Osteocyte (in vitro differentiated cells): ENCODE data around the gene ACTL7B. TPM values are rescaled to one million over a fixed set of nuclear protein-coding genes. Genes with fewer than 3 reads are reported as not detected.

Experiments used
- DNase-seq: peaks from one replicate; pipeline ENCODE4 v3.0.0; 2021; ENCODE audit warnings: mixed read lengths; ENCODE audit not compliant: unreplicated experiment; ENCODE audit errors: extremely low spot score
- H3K27ac Mint-ChIP-seq: one replicate; pipeline ENCODE4 v1.8.0; 2021; ENCODE audit warnings: mild to moderate bottlenecking, mixed read lengths; ENCODE audit not compliant: unreplicated experiment
- H3K27me3 Mint-ChIP-seq: one replicate; pipeline ENCODE4 v1.8.0; 2021; ENCODE audit warnings: mixed read lengths; ENCODE audit not compliant: unreplicated experiment
- H3K36me3 Mint-ChIP-seq: one replicate; pipeline ENCODE4 v1.8.0; 2021; ENCODE audit warnings: mixed read lengths; ENCODE audit not compliant: unreplicated experiment
- H3K4me1 Mint-ChIP-seq: one replicate; pipeline ENCODE4 v1.8.0; 2021; ENCODE audit warnings: mixed read lengths; ENCODE audit not compliant: unreplicated experiment
- H3K4me3 Mint-ChIP-seq: one replicate; pipeline ENCODE4 v1.8.0; 2021; ENCODE audit warnings: mild to moderate bottlenecking, moderate library complexity, mixed read lengths; ENCODE audit not compliant: unreplicated experiment
- H3K9me3 Mint-ChIP-seq: one replicate; pipeline ENCODE4 v1.8.0; 2021; ENCODE audit warnings: mixed read lengths; ENCODE audit not compliant: unreplicated experiment
- CTCF ChIP-seq: fragments of 200-600 bp; sonication (generic); IDR thresholded peaks from 2 replicates; pipeline ENCODE4 v1.5.0; 2021; ENCODE audit warnings: antibody characterized with exemption, mild to moderate bottlenecking, moderate library complexity
- total RNA-seq: library from RNA; stranded (reverse); gene quantifications from 2 replicates; pipeline ENCODE4 v1.2.1, GENCODE V29; 2021

The ACTL7B gene
- total RNA-seq, 1 donor from 2014 or later = not detected

DNA sequence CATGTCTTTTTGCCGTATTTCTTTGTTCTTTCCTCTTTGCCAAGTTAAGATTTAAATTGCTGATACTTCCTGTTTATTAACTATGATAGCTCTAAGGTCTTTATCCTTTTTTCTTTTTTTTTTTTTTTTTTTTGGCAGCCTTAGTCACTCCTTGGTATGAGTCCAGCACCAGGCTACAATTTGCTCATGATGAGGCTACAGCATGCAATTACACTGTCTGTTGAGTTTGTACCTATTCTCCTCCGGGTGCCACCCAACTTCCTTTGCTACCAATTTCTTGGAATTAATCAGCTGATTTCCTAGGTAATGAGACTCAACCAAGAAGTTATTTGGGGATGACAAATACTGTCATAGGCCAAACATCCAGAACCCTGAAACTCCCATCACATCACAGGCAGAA lies 25.5 kb downstream of the ACTL7B start:
- Mint-ChIP-seq H3K9me3 (no peaks in the 10 kb centered on the region), H3K27ac (no peak overlapping the region), H3K27me3 (peaks cover 26% of the 10 kb centered on the region), H3K36me3 (no peaks in the 10 kb centered on the region), H3K4me1 (peaks cover 8% of the 10 kb centered on the region), H3K4me3 (no peak overlapping the region)
- TF ChIP-seq CTCF = no peak
- DNase-seq = no peak

DNA sequence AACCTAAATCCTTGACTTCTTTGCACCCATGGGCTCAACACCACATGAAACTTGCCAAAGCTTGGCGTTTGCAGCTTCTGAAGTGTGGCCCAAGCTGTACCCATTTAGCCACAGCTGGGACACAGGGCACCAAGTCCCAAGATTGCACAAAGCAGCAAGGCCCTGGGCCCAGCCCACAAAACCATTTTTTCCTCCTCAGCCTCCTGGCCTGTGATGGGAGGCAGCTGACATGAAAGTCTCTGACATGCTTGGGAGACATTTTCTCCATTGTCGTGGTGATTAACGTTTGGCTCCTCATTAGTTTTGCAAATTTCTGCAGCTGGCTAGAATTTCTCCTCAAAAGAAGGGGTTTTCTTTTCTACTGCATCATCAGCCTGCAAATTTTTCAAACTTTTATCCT lies 32.0 kb downstream of the ACTL7B start:
- H3K27ac Mint-ChIP-seq = no peak overlapping the region
- no peak for TF ChIP-seq CTCF
- no peak overlapping the region for H3K4me3 Mint-ChIP-seq
- peaks cover 7% of the 10 kb centered on the region for H3K9me3 Mint-ChIP-seq
- no peak for DNase-seq
- H3K36me3 Mint-ChIP-seq = peaks cover 5% of the 10 kb centered on the region
- no peaks in the 10 kb centered on the region for H3K4me1 Mint-ChIP-seq
- peaks cover 45% of the 10 kb centered on the region for H3K27me3 Mint-ChIP-seq

DNA sequence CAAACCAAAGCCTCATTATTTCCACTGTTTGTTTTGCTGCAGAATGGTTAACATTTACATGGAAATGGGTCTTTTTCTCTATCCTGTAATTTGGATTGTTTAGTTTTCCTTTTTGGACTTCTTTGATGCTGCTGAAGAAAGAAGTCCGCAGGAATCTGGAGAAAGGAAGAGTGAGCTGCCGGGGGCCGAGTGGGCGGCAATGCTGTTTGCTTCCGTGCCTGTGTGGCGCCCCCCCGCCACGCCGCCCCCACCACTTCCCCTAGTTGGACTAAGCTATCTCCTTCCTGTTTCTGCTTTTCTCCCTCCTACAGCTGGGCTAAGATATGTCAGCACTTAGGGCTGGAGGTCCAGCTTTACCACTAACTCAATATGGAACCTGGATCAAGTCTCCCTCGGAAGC lies 39.7 kb downstream of the ACTL7B start:
- Mint-ChIP-seq H3K27me3 (peaks cover 14% of the 10 kb centered on the region), H3K9me3 (no peaks in the 10 kb centered on the region), H3K27ac (no peak overlapping the region), H3K4me1 (peaks cover 2% of the 10 kb centered on the region), H3K36me3 (no peaks in the 10 kb centered on the region), H3K4me3 (no peak overlapping the region)
- DNase-seq = no peak
- TF ChIP-seq CTCF = no peak

DNA sequence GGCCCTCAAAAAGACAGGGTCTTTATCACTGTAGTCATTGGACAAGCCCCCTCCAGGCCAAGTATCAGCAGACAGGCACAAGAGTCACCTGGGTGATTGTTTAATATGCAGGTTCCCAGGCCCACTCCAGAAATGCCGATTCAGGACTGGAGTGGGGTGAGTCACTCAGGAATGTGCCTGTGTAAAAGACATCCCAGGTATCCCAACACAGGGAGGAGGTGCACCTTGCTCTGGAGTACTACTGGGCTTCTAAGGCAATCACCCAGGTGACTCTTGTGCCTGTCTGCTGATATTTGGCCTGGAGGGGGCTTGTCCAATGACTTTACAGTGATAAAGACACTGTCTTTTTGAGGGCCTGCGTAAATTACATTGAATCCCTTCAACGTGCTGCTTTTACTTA lies 40.6 kb downstream of the ACTL7B start:
- TF ChIP-seq CTCF = no peak
- no peak overlapping the region for H3K27ac Mint-ChIP-seq
- peaks cover 18% of the 10 kb centered on the region for H3K27me3 Mint-ChIP-seq
- no peak overlapping the region for H3K4me3 Mint-ChIP-seq
- peaks cover 2% of the 10 kb centered on the region for H3K4me1 Mint-ChIP-seq
- DNase-seq = no peak
- H3K36me3 Mint-ChIP-seq = no peaks in the 10 kb centered on the region
- no peaks in the 10 kb centered on the region for H3K9me3 Mint-ChIP-seq

DNA sequence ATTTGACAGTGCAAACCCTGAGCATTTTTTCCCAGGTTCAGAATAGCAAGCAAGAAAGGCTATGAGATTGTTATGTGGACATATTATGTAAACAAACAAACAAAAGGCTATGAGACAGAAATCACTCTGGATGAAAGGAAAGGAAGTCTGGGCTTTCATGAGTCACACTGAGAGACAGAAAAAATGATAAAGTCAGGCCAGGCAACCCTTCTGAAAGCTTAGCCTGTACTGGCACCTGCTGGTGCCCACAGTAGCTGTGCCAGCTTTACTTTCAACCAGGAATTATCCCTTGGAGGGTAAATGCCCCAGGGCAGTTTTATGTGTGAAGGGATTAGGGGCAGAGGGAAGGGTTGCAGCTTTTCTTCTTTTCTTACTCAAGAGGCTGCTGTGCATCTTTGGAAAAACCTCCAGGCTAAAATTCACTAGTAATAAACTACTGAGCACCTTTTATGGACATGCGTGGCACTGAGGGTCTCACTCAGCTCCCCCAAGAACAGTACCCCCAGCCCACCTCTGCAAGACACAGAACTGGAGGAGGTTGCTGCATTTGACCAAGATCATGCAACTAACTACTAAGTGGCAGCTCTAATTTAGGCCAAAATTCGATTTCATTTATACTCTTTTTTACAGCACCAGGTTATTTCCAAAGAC lies 41.7 kb downstream of the ACTL7B start:
- H3K4me3 Mint-ChIP-seq = no peak overlapping the region
- H3K9me3 Mint-ChIP-seq = no peaks in the 10 kb centered on the region
- peaks cover 2% of the 10 kb centered on the region for H3K4me1 Mint-ChIP-seq
- TF ChIP-seq CTCF = peak; percentile 65
- H3K27ac Mint-ChIP-seq = no peak overlapping the region
- no peak for DNase-seq
- no peaks in the 10 kb centered on the region for H3K36me3 Mint-ChIP-seq
- peaks cover 28% of the 10 kb centered on the region for H3K27me3 Mint-ChIP-seq
